Measurements from ENCODE around the gene PGAM1.
"Not testable (repeated sequence)": the region's sequence is repeated elsewhere in the genome, so short reads cannot be mapped to it uniquely, and the experiment has no call there.

The PGAM1 gene

DNA sequence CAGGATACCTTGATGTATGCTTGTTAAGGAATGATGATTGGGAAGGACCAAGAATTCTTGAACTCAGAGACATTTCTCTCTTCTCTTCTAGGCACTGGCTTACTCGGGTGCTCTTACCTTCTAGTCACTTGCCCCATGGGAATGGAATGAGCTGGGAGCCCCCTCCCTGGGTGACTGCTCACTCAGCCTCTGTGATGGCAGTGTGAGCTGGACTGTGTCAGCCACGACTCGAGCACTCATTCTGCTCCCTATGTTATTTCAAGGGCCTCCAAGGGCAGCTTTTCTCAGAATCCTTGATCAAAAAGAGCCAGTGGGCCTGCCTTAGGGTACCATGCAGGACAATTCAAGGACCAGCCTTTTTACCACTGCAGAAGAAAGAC, 30.7 kb downstream of the PGAM1 start:
- no peak for DNase-seq (ENCODE audit: low read depth, low spot score)

DNA sequence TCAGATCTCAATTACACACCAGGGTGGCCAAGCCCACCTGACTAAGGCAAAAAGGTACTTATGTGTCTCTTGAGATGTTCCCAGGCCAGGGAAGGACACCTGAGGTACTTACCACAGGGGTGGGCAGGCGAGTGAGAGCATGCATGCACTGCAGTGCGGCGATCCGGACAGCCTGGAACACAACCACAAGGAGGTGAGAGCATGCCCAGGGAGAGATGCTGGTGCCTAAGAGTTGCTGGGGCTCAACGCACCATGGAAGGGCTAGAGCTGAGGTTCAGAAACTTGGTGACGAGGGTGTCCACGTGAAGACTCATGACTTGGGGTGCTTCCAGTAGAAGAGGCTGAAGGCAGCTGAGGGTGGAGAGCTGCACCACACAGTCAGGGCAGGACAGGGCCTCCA, 33.1 kb downstream of the PGAM1 start:
- no peak for DNase-seq (ENCODE audit: low read depth, low spot score)

DNA sequence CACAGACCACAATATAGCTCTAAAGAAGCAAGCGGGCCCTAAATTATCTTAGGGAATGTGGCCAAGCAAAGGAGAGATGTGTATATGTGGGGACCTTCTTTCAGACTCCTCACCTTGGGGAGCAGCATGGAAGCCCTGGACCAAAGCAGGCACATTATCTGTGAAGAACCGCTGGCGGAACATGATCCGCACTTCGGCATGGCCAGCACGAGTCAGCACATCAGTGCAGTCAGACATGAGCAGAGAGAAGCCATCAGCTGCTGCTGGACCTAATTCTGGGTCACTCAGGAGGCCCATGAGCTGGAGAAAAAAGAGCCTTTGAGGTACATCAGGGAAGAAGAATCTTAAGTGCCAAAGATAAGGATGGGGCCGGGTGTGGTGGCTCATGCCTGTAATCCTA, 33.9 kb downstream of the PGAM1 start:
- DNase-seq (ENCODE audit: low read depth, low spot score) = no peak

DNA sequence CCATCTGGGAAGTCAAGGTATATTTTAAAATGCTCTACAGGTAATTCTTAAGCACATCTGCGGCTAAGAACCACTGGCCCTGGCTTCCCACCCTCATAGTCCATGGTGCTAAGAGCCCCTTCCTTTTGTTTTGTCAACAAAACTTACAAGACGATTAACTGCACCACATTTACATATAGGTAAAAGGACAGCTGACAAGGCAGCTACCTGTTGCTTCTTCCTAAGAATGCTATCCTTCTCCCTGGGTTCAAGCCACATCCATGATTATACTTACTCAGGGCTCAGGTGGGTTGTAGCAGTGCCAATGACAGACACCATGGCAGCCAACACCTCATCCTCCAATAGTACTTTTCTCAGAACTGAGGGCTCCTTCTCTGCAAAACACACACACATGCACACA, 36.3 kb downstream of the PGAM1 start:
- DNase-seq (ENCODE audit: low read depth, low spot score) = no peak

DNA sequence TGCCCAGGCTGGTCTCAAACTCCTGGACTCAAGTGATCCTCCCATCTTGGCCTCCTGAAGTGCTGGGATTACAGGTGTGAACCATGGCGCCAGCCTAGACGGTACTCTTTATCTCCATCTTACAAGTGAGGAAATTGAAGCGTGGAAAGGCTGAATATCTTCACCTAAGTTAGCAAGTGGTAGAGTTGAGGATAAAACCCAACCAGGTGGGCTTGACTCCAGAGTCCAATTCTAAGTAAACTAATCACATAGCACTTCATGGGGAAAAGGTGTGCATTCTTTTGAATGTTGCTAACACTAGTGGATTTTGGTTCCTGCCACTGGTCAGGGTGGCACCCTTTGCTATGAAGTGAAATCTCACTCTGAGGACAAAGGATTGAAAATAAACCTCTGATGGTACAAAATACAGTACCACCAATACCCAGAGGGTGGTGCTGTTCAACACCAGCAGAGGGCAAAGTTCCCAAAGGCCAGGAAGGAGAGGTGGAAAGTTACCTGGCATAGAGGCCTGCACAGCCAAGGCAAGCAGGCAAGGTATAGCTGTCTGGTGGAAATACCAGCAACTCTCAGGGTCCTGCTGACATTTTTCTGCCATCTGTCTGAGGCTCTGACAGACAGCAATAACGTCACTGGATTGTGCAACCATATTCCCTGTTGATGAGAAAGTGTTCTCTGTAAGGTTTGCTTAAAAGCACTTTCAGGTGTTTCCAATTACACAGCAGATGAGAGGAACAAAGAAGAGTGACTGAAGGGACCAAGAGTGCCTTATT, 37.6 kb downstream of the PGAM1 start:
- no peak for DNase-seq (ENCODE audit: low read depth, low spot score)

DNA sequence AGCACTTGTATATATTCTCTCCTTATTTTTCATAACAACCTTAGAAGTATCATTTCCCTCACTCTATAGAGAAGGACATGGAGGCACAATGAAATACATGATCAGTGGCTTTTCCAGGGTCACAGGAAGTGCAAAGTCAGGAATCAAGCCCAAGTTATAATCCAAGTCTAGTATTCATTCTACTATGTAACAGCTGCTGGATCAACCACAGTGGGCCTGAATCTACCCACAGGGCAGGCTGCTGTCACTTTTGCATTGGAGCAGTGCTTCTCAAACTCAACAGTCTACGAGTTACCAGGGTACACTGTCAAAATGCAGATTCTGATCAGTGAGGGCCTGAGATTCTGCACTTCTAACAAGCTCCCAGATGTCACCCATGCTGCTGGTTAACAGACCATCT, 38.2 kb downstream of the PGAM1 start:
- DNase-seq (ENCODE audit: low read depth, low spot score) = no peak

DNA sequence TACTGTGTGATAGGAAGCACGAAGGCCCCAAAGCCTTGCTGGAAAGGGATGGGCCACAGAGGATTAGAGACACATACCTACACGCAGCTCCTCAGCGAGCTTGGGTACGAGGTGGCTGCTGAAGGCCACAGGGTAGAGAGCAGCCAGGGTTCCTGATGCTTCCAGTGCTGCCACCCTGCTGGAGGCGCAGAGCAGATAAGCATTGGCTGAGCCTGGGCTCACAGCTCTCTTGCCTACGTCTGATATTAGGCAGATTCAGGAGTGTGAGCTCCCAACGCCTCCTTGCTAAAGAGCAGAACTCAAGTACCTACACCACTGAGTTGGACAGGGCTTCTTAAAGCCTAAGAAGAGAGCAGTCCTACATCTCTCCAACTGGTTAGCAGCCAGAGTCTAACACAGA, 40.0 kb downstream of the PGAM1 start:
- DNase-seq (ENCODE audit: low read depth, low spot score) = no peak

DNA sequence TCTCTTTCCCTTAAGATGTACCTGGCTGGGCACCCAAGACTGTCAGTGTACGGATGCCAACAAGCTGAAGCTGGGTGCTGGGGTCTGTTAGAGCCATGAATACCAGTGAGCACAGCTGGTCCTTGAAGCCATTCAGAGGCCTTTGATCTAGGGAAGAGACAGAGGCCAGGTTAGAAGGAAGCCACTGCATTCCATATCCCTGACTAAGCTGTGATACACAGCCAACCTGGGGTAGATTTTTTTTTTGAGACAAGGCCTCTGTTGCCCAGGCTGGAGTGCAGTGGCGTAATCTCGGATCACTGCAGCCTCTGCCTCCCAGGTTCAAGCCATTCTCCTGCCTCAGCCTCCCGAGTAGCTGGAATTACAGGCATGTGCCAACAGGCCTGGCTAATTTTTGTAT, 40.8 kb downstream of the PGAM1 start:
- no peak for DNase-seq (ENCODE audit: low read depth, low spot score)

DNA sequence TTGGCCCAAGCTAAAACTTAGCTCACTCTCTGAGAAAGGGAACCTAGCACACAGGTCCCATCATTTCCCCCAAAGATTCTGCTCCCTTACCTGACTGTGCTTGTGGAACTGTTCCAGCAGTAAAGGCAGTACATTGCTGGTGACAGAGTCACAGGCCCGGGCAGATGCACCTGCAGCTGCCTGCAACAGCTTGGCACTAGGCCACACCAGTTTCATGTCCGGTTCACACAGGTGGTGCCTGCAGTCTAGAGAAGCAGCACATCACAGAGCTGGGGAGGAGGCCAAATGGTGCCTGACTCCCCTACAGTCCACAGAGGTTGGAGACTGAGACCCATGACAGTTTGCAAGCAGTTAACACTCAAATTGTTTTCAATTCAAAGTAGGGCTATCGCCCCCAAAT, 42.2 kb downstream of the PGAM1 start:
- DNase-seq (ENCODE audit: low read depth, low spot score) = no peak

DNA sequence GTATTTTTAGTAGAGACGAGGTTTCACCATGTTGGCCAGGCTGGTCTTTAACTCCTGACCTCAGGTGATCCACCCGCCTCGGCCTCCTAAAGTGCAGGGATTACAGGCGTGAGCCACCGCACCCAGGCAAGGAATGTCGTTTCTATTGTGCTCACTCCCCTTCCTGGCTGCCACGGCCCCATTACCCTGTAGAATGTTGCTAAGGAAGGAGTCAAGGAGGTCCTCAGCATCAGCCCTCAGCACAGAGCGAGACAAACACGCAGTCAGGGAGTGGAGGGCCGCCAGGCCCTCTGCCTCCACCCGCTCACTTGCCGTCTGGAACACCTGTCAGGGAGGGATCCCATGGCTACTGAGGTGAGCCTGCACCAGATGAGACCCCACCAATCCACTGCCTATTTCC, 42.8 kb downstream of the PGAM1 start:
- DNase-seq (ENCODE audit: low read depth, low spot score) = not testable (repeated sequence)

DNA sequence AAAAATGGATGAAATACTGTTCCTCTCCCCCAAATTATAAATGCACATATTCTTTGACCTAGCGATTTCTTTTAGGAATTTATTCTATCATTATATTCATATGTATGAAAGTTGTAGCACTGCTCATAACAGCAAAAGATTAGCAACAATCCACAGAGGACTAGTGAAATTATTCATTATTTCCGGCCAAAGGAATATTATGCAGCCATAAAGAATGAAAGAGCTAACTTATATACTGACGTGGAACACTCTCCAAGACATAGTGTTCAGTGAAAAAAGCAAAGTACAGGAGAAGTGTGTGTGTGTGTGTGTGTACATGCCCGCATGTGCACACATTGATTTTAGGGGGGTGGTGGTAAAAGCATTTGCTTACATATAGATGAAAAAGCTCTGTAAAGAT, 48.9 kb downstream of the PGAM1 start:
- DNase-seq (ENCODE audit: low read depth, low spot score) = no peak

DNA sequence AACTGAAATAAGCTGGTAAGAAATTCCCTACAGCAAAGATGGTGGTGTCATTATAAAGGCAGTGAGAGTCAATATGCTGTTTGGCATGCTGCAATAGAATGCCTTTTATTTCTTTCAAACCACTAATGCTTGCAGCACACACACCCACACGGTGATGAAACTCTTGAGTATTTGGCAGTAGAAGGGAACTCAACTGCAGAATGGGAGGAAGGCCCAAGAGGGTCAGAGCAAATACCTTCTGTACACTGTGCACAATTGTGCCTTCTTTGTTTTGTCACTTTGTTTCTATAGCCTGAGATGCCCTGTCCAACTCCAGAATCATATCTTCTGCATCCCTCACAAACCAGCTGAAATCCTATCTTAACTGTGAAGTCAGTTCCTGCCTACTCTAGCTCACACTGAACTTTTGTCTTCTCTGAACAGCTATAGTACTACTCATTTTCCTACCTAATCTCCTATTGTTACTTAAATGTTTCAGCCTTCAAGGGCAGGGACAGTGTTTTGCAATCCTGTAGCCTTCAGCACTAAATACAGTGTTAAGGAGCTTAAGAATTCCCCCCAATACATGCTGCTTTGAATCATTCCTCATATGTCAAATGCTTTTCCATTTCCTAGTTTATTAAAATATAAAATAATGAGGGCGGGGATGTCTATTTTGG, 50.1 kb downstream of the PGAM1 start:
- DNase-seq (ENCODE audit: low read depth, low spot score) = no peak

DNA sequence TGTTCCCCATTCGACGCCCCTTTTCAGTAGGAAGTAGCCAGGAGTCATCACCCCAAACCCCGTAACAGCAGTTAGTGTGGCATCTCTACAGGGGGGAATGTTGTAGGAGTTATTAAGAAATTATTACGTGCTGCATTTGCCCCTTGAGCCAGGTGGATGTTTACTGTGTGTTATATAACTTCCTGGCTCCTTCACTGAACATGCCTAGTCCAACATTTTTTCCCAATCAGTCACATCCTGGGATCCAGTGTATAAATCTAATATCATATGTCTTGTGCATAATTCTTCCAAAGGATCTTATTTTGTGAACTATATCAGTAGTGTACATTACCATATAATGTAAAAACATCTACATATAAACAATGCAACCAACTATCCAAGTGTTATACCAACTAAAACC, 53.4 kb downstream of the PGAM1 start:
- not testable (repeated sequence) for DNase-seq (ENCODE audit: low read depth, low spot score)

DNA sequence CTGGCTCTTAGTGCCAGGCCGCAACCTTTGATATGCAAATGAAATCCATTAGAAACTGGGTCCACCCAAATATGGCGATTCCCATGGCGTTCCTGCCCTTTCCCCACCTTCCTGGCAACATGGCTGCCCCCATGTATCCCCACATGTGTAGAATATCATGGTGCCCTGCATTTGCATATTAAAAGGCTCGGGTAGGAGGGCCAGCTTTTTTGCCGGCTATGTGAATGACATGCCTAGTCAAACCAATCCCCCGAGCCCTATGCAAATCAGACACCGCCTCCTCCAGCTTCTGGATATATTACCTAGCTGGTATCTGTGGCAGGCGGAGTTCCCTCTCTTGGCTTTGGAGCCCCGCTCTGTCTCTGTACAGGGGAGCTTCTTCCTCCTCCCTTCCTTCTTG, 53.9 kb downstream of the PGAM1 start:
- no peak for DNase-seq (ENCODE audit: low read depth, low spot score)

DNA sequence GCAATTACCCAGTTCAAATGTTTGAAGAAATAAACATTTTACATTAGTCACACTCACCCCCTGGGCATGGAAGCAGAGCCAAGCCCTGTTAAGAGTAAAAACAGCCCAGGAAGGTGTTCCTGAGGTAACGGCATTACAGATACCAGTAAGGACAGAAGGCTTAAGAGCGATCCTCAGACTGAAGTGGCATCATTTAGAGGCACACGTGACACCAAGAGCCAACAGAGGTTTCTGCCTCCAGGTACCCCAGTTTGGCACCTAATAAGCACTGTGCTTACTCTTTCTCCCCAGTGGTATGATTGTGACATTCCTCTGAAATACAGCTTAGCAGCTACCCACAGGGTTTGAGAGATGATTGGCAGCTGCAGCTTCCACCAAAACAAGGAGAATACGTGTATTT, 55.1 kb downstream of the PGAM1 start:
- DNase-seq (ENCODE audit: low read depth, low spot score) = no peak

DNA sequence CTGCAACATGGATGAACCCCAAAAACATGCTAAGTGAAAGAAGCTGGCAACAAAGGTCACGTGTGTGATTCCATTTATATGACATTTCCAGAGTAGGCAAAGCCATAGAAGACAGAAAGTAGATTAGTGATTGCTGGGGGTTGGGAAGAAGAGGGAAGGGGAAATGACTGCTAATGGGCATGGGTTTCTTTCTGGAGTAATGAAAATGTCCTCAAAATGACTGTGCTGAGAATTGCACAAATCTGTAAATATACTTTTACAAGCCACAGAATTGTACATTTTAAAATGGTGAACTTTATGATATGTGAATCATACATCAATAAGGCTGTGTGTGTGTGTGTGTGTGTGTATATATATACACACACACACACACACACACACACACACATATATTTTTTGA, 56.4 kb downstream of the PGAM1 start:
- no peak for DNase-seq (ENCODE audit: low read depth, low spot score)

All from smooth muscle cell of the brain vasculature (primary cell).